ENCODE results near the gene ATL2. TPM values are rescaled to one million over a fixed set of nuclear protein-coding genes. Genes with fewer than 3 reads are reported as not detected.
"Not testable (repeated sequence)": the region's sequence is repeated elsewhere in the genome, so short reads cannot be mapped to it uniquely, and the experiment has no call there.

ATL2 gene
- total RNA-seq, 2 experiments from 2014 or later = 47.9 to 51.9 TPM

- H3K27ac Mint-ChIP-seq = no peak overlapping the region
- peaks cover 8% of the 10 kb centered on the region for H3K27me3 Mint-ChIP-seq
- no peak for DNase-seq
- H3K36me3 Mint-ChIP-seq (ENCODE audit: low read depth) = no peaks in the 10 kb centered on the region
- POLR2A ChIA-PET = no interaction called here
- H3K4me1 Mint-ChIP-seq = peaks cover 27% of the 10 kb centered on the region
- no peak overlapping the region for H3K4me3 Mint-ChIP-seq
- CTCF ChIA-PET = interaction anchor here (2.4 kb wide), 1 partner anchor 246 kb away, joined by 7 read pairs; no protein-coding TSS in a partner anchor
- H3K9me3 Mint-ChIP-seq = peaks cover 4% of the 10 kb centered on the region
These were observed 115.5 kb downstream of the ATL2 start for GRCh38 chr2:38261569-38262068.

- Mint-ChIP-seq H3K36me3 (ENCODE audit: low read depth) (no peaks in the 10 kb centered on the region), H3K27ac (no peak overlapping the region), H3K4me3 (no peak overlapping the region), H3K9me3 (peaks cover 2% of the 10 kb centered on the region), H3K4me1 (peaks cover 23% of the 10 kb centered on the region), H3K27me3 (peaks cover 14% of the 10 kb centered on the region)
- POLR2A ChIA-PET = no interaction called here
- CTCF ChIA-PET = interaction anchor here (2.4 kb wide), 1 partner anchor 247 kb away, joined by 7 read pairs; no protein-coding TSS in a partner anchor
- DNase-seq = no peak
These were observed 116.1 kb downstream of the ATL2 start for GRCh38 chr2:38260972-38261371.

- H3K4me1 Mint-ChIP-seq = peaks cover 21% of the 10 kb centered on the region
- ChIA-PET POLR2A (no interaction called here), CTCF (interaction anchor here (2.4 kb wide), 1 partner anchor 247 kb away, joined by 7 read pairs; no protein-coding TSS in a partner anchor)
- H3K27ac Mint-ChIP-seq = no peak overlapping the region
- H3K4me3 Mint-ChIP-seq = peak overlapping the region; percentile 55
- no peak for DNase-seq
- H3K36me3 Mint-ChIP-seq (ENCODE audit: low read depth) = no peaks in the 10 kb centered on the region
- no peaks in the 10 kb centered on the region for H3K9me3 Mint-ChIP-seq
- peaks cover 15% of the 10 kb centered on the region for H3K27me3 Mint-ChIP-seq
These were observed 116.6 kb downstream of the ATL2 start for GRCh38 chr2:38260469-38260868.

- peaks cover 17% of the 10 kb centered on the region for H3K27me3 Mint-ChIP-seq
- no peaks in the 10 kb centered on the region for H3K9me3 Mint-ChIP-seq
- H3K27ac Mint-ChIP-seq = no peak overlapping the region
- POLR2A ChIA-PET = no interaction called here
- H3K36me3 Mint-ChIP-seq (ENCODE audit: low read depth) = no peaks in the 10 kb centered on the region
- CTCF ChIA-PET = interaction anchor here (2.4 kb wide), 1 partner anchor 249 kb away, joined by 7 read pairs; no protein-coding TSS in a partner anchor
- DNase-seq = no peak
- no peak overlapping the region for H3K4me3 Mint-ChIP-seq
- peaks cover 21% of the 10 kb centered on the region for H3K4me1 Mint-ChIP-seq
These were observed 117.8 kb downstream of the ATL2 start for GRCh38 chr2:38259311-38259710.

GRCh38 chr2:38257680-38258079 is 119.4 kb downstream of the ATL2 start:
- H3K4me3 Mint-ChIP-seq; DNase-seq; H3K36me3 Mint-ChIP-seq (ENCODE audit: low read depth); H3K9me3 Mint-ChIP-seq; POLR2A ChIA-PET; H3K27ac Mint-ChIP-seq: not testable (repeated sequence)
- CTCF ChIA-PET = interaction anchor here (0.7 kb wide), 1 partner anchor 111 kb away, joined by 4 read pairs; no protein-coding TSS in a partner anchor
- H3K4me1 Mint-ChIP-seq = peaks cover 21% of the 10 kb centered on the region
- peaks cover 16% of the 10 kb centered on the region for H3K27me3 Mint-ChIP-seq

- DNase-seq = no peak
- POLR2A ChIA-PET = no interaction called here
- Mint-ChIP-seq H3K27ac (no peak overlapping the region), H3K27me3 (peaks cover 16% of the 10 kb centered on the region), H3K36me3 (ENCODE audit: low read depth) (no peaks in the 10 kb centered on the region), H3K4me1 (peaks cover 15% of the 10 kb centered on the region), H3K9me3 (no peaks in the 10 kb centered on the region), H3K4me3 (no peak overlapping the region)
- CTCF ChIA-PET = no interaction called here
These were observed 120.5 kb downstream of the ATL2 start for GRCh38 chr2:38256610-38257009.

GRCh38 chr2:38255211-38255610 is 121.9 kb downstream of the ATL2 start:
- H3K27me3 Mint-ChIP-seq = peaks cover 16% of the 10 kb centered on the region
- H3K27ac Mint-ChIP-seq = no peak overlapping the region
- peaks cover under 1% of the 10 kb centered on the region for H3K4me1 Mint-ChIP-seq
- DNase-seq = no peak
- ChIA-PET POLR2A (no interaction called here), CTCF (no interaction called here)
- no peak overlapping the region for H3K4me3 Mint-ChIP-seq
- no peaks in the 10 kb centered on the region for H3K9me3 Mint-ChIP-seq
- no peaks in the 10 kb centered on the region for H3K36me3 Mint-ChIP-seq (ENCODE audit: low read depth)

- no peak for DNase-seq
- Mint-ChIP-seq H3K9me3 (no peaks in the 10 kb centered on the region), H3K27ac (no peak overlapping the region)
These were observed 122.3 kb downstream of the ATL2 start for GRCh38 chr2:38254796-38255195.

GRCh38 chr2:38251940-38252339 is 125.1 kb downstream of the ATL2 start:
- H3K27me3 Mint-ChIP-seq = peaks cover 10% of the 10 kb centered on the region
- POLR2A ChIA-PET = interaction anchor here (0.6 kb wide), 1 partner anchor 488 kb away, joined by 3 read pairs; no protein-coding TSS in a partner anchor
- H3K4me3 Mint-ChIP-seq = no peak overlapping the region
- CTCF ChIA-PET = no interaction called here
- no peaks in the 10 kb centered on the region for H3K36me3 Mint-ChIP-seq (ENCODE audit: low read depth)
- H3K4me1 Mint-ChIP-seq = no peaks in the 10 kb centered on the region
- H3K9me3 Mint-ChIP-seq = no peaks in the 10 kb centered on the region
- DNase-seq = no peak
- no peak overlapping the region for H3K27ac Mint-ChIP-seq

More at GRCh38 chr2:38254796-38255195, 122.3 kb downstream of the ATL2 start:
- ChIA-PET POLR2A (no interaction called here), CTCF (interaction anchor here (0.6 kb wide), 1 partner anchor 22 kb away, joined by 3 read pairs; no protein-coding TSS in a partner anchor)
- peaks cover 16% of the 10 kb centered on the region for H3K27me3 Mint-ChIP-seq
- no peak overlapping the region for H3K4me3 Mint-ChIP-seq
- no peaks in the 10 kb centered on the region for H3K4me1 Mint-ChIP-seq
- no peaks in the 10 kb centered on the region for H3K36me3 Mint-ChIP-seq (ENCODE audit: low read depth)

GRCh38 chr2:38248707-38249106 is 128.4 kb downstream of the ATL2 start:
- no peak for DNase-seq
- no peaks in the 10 kb centered on the region for H3K9me3 Mint-ChIP-seq
- ChIA-PET CTCF (interaction anchor here (1.8 kb wide), 1 partner anchor 26 kb away, joined by 4 read pairs; no protein-coding TSS in a partner anchor), POLR2A (no interaction called here)
- peaks cover 5% of the 10 kb centered on the region for H3K27me3 Mint-ChIP-seq
- H3K27ac Mint-ChIP-seq = no peak overlapping the region
- no peak overlapping the region for H3K4me3 Mint-ChIP-seq
- no peaks in the 10 kb centered on the region for H3K4me1 Mint-ChIP-seq
- H3K36me3 Mint-ChIP-seq (ENCODE audit: low read depth) = no peaks in the 10 kb centered on the region

GRCh38 chr2:38248255-38248654 is 128.8 kb downstream of the ATL2 start:
- H3K36me3 Mint-ChIP-seq (ENCODE audit: low read depth) = no peaks in the 10 kb centered on the region
- no peak overlapping the region for H3K27ac Mint-ChIP-seq
- H3K4me1 Mint-ChIP-seq = no peaks in the 10 kb centered on the region
- no peak overlapping the region for H3K4me3 Mint-ChIP-seq
- ChIA-PET CTCF (no interaction called here), POLR2A (no interaction called here)
- H3K27me3 Mint-ChIP-seq = peaks cover 5% of the 10 kb centered on the region
- DNase-seq = no peak
- no peaks in the 10 kb centered on the region for H3K9me3 Mint-ChIP-seq

- ChIA-PET CTCF (no interaction called here), POLR2A (no interaction called here)
- no peak for DNase-seq
- Mint-ChIP-seq H3K4me1 (no peaks in the 10 kb centered on the region), H3K4me3 (no peak overlapping the region), H3K27ac (no peak overlapping the region), H3K9me3 (no peaks in the 10 kb centered on the region), H3K27me3 (peaks cover 14% of the 10 kb centered on the region), H3K36me3 (ENCODE audit: low read depth) (no peaks in the 10 kb centered on the region)
These were observed 131.0 kb downstream of the ATL2 start for GRCh38 chr2:38246105-38246504.

GRCh38 chr2:38245114-38245641 is 131.9 kb downstream of the ATL2 start:
- Mint-ChIP-seq H3K36me3 (ENCODE audit: low read depth) (no peaks in the 10 kb centered on the region), H3K9me3 (no peaks in the 10 kb centered on the region), H3K27me3 (peaks cover 14% of the 10 kb centered on the region), H3K4me3 (no peak overlapping the region), H3K27ac (no peak overlapping the region), H3K4me1 (no peaks in the 10 kb centered on the region)
- DNase-seq = no peak
- CTCF ChIA-PET = no interaction called here
- POLR2A ChIA-PET = no interaction called here

GRCh38 chr2:38244301-38244700 is 132.8 kb downstream of the ATL2 start:
- H3K27ac Mint-ChIP-seq = no peak overlapping the region
- DNase-seq = no peak
- no peaks in the 10 kb centered on the region for H3K36me3 Mint-ChIP-seq (ENCODE audit: low read depth)
- ChIA-PET POLR2A (no interaction called here), CTCF (no interaction called here)
- peaks cover 14% of the 10 kb centered on the region for H3K27me3 Mint-ChIP-seq
- H3K9me3 Mint-ChIP-seq = no peaks in the 10 kb centered on the region
- no peaks in the 10 kb centered on the region for H3K4me1 Mint-ChIP-seq
- no peak overlapping the region for H3K4me3 Mint-ChIP-seq
